Ovary (tissue), 3 donors: ENCODE data around the gene RNF138.

Experiments used
- POLR2A ChIP-seq: fragments of 450-650 bp; IDR thresholded peaks from one replicate; pipeline ENCODE4 v1.6.1; 2017; ENCODE audit warnings: antibody characterized with exemption, mild to moderate bottlenecking, moderate library complexity
- TF ChIP-seq, protein P1 (sequence below), 3 donors: fragments of 450-650 bp in 2 of 3; fragments of 200-600 bp in 1 of 3; IDR thresholded peaks; one replicate each; pipeline versions ENCODE4 v1.5.1 to v1.8.0; 2016 to 2022; ENCODE audit warnings: antibody characterized with exemption in 3 of 3, mild to moderate bottlenecking in 1 of 3
- donor health status: DM: no; HTN: no; CAD: no.

GRCh38 chr18:32081881-32082280 lies 9.8 kb upstream of the RNF138 start:
- TF ChIP-seq, protein P1, sequence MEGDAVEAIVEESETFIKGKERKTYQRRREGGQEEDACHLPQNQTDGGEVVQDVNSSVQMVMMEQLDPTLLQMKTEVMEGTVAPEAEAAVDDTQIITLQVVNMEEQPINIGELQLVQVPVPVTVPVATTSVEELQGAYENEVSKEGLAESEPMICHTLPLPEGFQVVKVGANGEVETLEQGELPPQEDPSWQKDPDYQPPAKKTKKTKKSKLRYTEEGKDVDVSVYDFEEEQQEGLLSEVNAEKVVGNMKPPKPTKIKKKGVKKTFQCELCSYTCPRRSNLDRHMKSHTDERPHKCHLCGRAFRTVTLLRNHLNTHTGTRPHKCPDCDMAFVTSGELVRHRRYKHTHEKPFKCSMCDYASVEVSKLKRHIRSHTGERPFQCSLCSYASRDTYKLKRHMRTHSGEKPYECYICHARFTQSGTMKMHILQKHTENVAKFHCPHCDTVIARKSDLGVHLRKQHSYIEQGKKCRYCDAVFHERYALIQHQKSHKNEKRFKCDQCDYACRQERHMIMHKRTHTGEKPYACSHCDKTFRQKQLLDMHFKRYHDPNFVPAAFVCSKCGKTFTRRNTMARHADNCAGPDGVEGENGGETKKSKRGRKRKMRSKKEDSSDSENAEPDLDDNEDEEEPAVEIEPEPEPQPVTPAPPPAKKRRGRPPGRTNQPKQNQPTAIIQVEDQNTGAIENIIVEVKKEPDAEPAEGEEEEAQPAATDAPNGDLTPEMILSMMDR (IDR thresholded peaks at IDR 0.05) = no peak
- TF ChIP-seq POLR2A = no peak
